GM19438 (cell line): ENCODE data around the gene KIRREL1.

Experiments used
- ATAC-seq: cut with Tn5 transposase; IDR thresholded peaks from one replicate; pipeline ENCODE4 v1.9.1; 2021; ENCODE audit warnings: low read depth; ENCODE audit not compliant: unreplicated experiment

KIRREL1 gene

DNA sequence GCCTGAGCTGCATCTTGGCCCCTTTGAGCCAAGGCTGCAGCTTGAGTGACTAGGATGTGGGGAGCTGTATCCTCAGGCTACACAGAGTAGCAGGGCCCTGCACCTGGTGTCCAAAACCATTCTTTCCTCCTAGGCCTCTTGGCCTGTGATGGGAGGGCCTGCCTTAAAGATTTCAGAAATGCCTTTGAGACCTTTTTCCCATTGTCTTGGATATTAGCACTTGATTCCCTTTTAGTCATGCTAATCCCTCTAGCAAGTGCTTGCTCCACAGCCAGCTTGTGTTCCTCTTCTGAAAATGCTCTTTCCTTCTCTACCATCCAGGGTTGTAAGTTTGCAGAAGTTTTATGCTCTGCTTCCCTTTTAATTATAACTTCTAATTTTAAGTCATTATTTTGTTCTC is 21.7 kb upstream of the KIRREL1 start:
- ATAC-seq, result no peak

DNA sequence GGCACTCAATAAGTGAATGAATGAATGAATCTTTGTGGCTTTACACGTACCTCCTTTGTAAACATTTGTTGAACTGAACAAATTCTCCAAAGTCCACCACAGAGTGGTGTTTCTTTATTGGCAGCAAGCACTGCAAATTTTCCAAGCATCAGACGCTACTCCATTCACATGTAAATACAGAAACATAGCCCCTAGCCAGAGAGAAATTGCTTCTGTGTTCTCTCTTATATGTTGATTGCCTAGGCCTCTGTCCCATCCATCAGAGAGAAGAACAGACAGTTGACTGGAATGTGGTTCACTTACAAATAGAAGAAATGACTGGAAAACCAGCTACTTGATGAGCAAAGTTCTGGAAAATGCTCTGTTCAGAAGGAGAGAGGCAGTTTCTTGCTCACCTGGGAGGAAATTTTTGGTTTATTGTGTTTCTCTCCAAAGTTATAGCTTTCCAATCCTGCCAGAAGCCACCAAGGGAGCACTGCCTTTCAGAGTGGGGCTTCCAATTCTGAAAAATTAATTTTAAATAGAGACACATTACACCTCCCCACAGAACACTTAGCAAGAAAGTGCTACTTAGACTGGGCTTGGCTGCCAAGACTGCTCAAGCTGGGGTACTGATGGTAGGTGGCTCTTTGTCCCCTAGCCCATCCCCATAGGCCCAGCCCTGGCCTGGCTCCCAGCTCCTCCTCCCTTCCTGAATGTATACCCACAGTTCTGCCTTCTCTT is 18.1 kb upstream of the KIRREL1 start:
- no peak for ATAC-seq

DNA sequence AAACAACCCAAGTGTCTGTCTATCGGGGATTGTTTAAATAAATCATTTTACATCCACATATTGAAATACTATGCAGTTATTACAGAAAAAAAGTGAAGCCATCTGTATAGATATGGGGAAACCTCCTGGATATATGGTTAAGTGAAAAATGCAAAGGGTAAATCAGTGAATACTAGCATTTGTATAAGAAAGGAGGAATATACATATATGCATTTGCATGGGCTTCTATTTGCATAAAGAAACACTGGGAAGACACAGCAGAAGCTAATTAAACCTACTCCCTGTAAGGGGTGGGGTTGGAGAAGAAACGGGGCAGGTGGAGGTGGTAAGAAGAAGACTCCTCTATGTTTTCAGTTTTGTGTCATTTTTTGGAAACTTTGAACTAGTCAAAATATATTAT is 16.6 kb upstream of the KIRREL1 start:
- ATAC-seq, result no peak

DNA sequence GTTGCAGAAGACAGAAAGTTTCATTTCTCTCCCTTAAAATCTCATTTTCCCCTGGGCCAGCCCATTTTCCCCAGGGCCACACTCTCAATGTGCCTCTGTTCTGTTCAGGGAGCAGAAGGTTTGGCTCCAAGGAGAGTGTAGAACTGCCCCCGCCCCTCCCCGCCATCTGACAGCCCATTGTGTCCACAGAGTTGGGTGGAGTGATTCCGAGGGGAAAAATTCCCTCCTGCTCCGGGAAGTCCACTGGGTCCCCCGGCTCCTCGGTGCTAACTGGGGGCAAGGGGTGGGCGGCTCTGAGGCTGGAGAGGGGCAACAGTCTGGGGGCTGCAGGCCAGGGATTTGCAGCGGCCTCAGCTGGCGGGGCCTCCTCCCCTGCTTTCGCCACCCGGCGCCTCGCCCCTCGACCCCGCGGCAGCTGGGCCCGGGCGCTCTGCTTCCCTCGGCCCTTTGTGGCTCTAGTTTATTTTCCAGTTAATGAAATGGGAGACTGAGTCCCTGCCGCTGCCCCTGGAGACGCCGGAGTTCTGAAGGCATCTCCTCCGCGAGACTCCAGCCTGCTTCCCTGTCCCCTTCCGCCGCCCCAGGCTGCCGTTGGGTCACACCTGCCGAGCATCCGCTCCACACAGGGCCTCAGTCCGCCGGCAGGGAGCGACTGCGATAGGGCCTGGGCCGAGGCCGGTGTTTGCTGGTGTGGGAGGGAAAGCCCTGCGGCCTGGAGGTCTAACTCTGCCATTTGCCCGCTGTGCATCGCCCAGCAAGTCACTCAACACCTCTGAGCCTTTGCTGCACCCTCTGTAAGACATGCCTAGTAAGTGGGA is 14.7 kb upstream of the KIRREL1 start:
- ATAC-seq, result no peak

DNA sequence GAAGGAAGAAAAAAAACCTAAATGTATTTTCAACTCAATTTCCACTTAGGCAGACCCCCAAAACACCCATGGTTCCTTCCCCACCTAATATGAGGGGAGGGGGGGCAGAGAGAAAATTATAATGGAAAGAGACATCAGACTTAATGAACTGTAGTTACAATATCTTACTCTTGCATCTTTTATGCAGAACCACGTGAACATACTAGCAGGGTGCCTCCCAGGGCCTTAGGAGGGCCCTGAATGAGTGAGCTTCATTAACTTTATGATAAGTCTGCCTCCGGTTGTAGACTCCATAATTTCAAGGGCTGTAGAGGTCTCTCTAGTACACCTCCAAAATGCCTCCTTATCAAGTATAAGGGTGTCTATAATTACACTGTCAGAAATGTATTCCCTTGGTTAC is 11.3 kb upstream of the KIRREL1 start:
- ATAC-seq, result no peak

DNA sequence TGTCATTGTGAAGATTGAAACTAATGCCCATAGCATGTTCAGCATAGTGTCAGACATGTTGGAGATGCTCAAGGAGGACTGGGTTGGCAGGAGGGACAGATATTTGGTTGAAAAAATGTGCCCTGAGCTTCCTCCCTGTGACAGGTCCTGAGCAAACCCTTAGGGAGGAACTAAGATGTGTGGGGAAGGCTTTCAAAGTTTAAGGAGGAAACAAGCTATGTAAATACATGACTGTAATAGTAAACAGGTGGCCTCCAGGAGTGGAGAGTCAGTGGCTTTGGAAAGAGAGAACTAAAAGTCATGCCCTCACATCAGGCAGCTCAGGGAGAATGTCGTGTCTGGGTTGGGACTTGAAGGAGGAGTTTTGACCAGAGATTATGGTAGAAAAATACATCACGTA is 9.7 kb upstream of the KIRREL1 start:
- ATAC-seq, result no peak

DNA sequence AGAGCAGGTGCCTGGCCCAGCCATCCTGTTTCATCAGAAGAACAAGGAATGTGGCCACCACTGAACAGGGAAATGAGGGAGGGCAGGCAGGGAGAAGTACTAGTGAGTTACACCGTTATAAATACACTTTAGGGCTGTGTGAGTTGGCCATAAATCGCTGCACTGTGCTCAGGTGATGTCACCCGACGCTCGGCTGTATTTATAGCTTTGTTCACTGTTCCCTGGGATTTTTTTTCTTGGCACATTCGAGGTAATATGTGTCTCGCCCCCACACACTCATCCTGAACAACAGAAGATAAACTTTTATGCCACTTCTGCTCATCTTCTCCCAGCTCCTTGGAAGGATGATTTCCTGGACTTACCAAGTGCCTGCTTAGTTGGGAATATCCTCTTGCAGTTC is 9.0 kb upstream of the KIRREL1 start:
- ATAC-seq, result no peak

DNA sequence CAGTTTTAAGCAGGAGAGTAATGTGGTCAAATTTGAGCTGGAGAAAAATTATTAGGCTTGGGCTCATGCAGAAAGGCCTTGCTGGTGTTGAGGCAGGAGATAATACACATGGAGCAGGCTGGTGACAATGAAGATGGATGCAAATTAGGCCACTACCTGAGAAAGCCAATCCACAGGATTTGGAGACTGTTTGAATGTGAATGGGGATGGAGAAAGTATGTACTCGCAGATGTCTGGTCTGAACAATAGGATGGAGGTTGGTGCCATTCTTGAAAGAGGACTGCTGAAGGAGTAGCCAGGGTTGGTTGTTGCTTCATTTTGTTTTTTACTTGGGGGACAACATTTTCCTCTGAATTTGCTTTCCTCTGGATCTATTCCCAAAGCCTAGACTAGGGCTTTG is 8.0 kb upstream of the KIRREL1 start:
- ATAC-seq, result no peak

DNA sequence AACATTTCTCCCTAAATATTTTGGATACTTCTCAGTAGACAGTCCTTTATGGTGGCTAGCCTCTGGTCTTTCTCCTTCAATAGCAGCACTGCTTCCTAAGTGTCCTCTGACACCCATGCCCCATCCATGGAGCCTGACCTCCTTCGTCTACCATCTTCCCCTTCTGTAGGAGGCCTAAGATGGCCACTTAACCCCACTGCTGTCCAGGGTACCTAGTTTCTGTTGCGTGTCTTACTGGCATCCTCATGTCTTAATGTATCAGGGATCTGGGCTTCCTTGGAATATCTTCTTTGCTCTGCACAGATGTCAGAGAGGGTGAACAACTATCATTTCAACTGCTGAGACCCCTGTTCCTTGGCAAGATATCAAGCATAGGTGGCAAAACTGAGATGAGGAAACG is 5.4 kb upstream of the KIRREL1 start:
- ATAC-seq, result no peak

DNA sequence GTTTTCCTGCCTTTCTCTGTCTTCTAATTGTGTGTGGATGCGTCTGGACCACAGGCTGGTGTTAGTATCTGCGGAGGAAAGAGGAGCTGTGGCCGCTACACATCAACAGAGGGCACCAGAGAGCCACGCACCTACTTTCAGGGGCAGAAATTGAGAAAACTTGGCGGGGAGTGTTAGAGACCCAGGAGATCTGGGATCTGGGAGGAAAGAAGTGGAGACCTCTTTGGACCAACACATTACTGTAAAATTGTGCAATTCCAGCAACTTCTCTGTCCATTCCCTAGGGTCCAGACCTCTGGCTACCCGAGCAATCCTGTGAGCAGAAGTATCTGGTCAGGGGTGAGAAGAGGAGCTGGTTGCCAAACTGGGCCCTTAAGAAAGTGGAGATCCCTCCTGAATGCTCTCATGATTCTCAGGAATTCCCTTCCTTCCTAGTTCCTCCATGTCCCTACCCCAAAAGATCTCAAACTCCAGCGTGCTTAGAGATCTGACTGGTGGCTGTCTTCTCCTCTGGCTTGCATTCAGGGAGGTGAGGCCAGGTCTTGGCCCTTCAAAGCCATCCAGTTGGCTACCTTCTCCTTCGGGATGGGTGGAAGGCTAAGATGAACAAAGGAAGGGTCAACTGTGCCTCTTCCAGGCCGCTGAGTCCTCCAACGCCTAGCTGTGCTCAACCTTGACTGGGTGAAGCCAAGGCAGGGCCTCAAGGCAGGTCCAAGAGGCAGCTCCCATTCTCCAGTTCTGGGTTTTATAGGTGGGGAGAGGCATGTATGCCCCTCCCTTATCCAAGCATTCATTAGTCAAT is 1.2 kb upstream of the KIRREL1 start:
- no peak for ATAC-seq

DNA sequence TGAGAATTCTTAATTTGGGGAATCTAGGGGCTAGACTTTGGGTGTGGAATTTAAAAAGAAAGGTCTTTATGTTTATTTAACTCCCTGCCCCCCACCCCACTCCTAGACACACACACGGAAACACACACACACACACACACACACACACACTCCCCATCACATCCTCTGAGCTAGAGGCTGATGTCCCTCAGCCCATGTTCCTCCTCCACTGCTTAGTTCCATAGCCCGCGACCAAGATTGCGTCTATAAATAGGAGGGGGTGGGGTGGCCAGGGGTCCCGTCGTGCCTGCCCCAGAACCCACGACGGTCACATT is 655 bp upstream of the KIRREL1 start:
- ATAC-seq, result no peak

DNA sequence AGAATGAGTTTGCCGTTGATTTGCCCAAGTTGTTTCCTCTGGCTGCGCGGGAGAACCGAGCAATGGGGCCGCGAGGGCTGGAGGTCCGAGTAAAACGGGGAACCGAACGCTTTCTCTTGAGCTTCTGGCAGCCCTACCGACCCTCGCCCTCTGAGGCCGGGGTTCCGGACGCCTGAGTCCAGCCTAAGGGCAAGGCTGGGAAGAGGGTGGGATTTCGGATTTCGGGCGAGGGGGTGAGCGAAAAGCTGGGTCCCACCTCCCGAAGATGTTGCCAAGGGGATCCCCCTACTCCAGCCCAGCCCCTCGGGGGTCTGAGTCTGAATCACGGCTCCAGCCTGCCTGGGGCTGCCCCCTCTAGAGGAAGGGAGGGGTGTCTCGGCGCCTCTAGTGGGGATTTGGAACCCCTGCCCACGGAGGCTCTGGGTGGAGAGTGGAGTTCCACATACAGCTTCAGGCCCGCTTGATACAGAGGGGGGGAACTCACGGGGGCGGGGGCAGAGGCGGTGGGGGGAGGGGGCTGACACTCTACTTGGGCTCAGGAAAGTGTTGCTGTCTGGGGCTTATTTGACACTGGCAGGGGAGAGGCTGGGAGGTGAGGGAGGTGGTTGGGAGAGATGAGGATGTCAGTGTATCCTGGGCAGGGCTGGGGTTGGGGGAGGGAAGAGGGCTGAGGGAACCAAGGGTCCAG is 617 bp downstream of the KIRREL1 start:
- no peak for ATAC-seq

DNA sequence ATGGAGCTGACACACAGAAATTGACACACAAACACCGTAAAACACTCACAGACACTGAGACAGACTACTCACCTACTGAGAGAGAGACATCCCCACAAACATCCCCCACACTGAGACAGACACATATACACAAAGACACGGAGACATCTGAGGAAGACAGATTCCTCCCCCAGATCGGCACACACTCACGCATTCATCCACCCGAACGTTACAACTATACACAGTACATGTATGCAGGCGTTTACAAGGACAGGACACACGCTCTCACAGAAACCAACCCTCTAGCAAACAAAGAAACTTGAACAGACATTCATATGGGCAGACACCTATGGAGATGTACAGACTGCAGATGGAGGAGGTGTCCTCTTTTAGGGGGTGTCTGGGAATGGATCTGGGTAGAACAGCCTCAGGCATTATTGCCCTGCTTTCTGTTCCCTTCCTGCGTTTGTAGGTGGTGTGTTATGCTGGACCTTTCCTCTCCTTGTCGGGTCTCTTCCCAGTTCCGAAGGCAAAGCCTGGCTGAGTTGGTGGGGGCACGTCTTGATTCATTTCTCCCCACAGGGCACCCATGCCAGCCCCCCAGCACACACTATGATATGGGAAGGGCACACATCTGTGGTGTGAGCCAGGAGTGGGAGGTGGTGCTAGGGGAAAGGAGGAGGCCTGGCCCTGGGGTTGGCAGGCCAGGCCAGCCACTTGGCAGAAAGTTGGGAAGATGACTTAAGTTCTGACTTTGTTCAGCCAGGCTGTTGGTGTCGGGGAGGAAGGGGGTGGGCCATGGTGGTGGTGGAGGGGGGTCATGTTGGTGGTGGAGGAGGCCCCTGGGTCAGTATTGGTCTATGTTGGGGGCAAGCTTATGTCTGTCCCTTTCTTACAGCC is 1.5 kb downstream of the KIRREL1 start:
- no peak for ATAC-seq

DNA sequence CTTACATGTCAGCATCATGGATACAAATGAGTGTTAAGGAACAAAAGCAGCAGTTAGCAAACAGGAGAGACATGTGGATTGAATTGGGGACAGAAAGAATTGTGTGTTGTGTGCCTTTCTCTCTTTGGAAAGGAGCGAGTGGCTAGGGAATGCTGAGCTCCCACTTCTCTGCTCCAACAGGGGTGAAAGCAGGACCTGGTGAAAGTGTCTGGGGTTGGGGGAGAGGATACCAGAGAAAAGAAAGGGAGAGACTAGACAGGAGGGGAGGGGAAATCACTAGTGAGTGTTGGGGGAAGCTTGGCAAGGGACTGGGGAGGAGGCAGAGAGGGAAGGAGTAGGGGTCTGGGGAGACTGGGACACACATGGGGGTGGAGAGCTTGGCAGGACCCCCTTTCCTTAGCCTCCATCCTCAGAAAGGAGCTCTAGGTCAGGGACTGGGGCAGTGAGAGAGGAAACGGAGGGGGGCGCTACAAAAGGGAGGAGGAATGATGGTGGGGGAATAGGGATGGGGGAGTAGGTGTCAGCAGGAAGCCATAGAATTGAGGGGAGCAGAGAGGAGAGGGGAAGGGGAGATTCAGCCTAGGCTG is 2.2 kb downstream of the KIRREL1 start:
- ATAC-seq, result no peak

DNA sequence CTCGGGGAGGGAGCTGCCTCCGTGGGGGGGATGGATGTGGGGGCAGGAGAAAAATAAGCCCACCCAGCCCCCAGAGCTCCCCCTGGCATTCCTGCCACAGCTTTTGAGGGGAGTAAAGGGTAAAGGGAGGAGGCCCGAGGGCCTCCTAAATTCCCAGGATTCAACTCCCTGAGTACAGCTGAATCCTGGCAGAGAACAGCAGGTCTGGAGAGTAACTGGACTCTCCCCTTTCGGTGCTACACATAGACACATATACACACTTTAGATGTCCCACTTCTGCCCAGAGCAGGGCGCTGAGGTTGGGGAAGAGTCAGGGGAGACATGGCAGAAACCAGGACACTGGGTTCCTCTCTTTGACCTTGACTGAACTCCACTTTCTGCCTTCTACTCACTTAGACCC is 3.0 kb downstream of the KIRREL1 start:
- no peak for ATAC-seq

DNA sequence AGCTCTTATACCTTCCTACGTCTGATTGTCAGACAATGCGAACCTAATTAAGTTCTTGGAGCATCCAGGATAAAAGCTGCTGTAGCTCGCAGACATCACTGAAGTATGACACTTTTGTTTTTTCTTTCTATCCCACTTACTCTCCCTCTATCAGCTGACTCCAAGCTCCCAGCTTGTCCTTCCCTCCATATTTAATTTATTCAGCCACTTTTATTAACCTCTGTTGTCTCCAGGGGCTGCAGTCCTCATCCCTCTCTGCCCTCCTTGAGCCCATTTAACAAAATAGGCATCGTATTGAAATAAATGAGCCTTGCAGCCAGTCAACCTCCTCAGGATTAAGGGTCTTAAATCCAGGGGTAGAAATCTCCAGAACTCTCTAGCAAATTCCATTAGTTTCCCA is 7.1 kb downstream of the KIRREL1 start:
- ATAC-seq, result no peak

DNA sequence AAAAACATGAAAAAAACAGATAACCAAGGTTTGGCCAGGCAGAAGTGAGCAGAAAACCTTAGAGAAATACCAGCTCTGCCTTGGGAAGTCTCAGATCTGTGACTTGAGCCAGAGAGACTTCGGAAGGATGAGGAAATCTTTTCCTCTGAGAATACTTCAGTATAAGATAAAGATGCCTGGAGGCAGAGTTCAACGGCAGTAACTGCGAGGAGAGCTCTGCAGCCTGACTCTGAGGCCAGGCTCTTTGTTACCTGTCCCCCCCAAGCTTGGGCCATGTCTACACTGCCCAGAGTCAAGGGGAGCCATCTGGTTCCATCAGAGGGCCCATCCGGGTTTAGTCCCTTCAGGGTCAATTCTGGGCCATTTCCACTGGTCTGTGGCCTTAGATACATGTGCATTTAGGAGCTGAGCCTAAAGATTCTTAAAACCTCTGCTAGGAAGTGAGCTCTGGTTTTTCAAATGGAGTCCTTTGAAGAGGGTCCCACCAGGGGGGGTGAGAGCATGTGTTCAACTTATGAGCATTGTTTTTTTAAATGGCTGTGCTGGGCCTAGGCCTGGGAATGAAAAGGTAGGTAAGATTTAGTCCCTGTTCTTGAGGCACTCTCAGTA is 8.7 kb downstream of the KIRREL1 start:
- ATAC-seq, result no peak

DNA sequence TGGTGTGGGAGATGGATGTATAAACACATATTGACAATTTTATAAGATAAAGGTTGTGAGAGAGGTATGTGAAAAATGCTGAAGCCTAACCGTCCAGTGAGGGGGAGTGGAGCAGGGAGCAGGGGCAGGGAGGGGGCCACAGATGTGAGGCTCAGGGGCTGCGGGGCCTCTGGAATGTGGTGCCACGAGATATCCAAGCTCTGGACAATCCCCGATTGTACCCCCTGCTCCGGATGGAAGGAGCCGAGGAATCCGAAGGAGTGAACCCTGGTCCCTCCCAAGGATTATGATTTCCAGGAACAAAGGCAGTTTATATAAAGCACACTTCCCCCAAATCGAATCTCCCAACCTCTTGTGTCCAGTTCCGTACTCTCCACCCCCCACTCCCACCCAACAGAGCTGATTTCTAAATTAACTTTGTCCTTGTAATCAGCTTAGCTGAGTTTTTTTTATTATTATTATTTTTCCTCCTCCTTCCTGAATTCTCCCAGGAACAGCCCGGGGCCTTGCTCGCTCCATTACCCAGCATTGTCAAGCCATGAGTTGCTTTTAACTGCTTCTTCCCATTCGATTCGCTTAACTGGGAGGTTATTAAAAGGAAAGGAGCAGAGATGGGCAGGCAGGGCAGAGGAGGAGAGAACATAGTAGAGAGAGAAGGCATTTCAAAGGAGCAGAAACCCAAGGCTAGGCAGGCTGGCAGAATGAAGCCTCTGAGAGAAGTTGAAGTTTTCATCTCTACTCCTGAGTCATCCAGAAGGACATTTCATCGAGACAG is 9.4 kb downstream of the KIRREL1 start:
- ATAC-seq, result no peak

DNA sequence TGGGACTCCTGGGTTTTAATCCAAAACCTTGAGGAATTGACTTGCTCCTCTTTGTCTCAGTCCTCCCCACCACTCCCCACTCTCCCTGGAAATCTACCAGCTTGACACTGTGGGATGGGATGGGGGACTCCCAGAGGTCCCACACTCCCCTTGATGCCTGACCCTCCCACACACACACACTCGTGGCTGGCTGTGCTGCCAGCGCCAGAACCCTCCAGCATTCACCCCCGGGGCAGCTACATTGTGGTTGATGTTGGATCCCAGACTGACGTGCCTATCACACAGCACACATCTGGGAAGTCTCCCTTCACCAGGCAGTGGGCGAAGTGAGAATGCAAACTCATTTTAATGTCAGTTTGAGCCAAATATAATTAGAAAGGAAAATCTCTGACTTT is 10.0 kb downstream of the KIRREL1 start:
- ATAC-seq, result no peak
